Measurements from ENCODE around the gene AP4E1.

Gene AP4E1

DNA sequence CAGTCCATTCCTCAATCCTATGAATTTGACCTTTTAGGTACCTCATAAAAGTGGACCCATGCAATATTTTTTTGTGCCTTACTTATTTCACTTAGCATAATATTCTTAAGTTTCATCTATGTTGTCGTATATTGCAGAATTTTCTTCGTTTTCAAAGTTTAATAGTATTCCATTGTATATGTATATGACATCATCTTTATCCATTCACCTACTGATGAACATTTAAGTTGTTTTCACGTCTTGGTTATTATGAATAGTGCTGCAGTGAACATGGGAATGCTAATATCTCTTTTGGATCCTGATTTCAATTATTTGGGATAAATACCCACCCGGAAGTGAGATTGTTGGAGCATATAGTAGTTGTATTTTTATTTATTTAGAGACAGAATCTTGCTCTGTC is 65.1 kb downstream of the AP4E1 start:
- DNase-seq (ENCODE audit: low read depth in 1 of 2, low spot score in 1 of 2): no peak
- TF ChIP-seq JUND (IDR thresholded peaks at IDR 0.05; ENCODE audit: low read depth): no peak
- in situ Hi-C loops (cut with HindIII; ENCODE audit: low pct_unique_long_range_greater_than_20kb, low sequenced_read_pairs): no loop called here

GRCh38 chr15:50977162-50977561 is 68.7 kb downstream of the AP4E1 start:
- no peak for TF ChIP-seq JUND (IDR thresholded peaks at IDR 0.05; ENCODE audit: low read depth)
- in situ Hi-C loops (cut with HindIII; ENCODE audit: low pct_unique_long_range_greater_than_20kb, low sequenced_read_pairs): no loop called here
- no peak for DNase-seq (ENCODE audit: low read depth in 1 of 2, low spot score in 1 of 2)

- no peak for TF ChIP-seq JUND (IDR thresholded peaks at IDR 0.05; ENCODE audit: low read depth)
- in situ Hi-C loops (cut with HindIII; ENCODE audit: low pct_unique_long_range_greater_than_20kb, low sequenced_read_pairs): no loop called here
- no peak for DNase-seq (ENCODE audit: low read depth in 1 of 2, low spot score in 1 of 2)
Observed at GRCh38 chr15:50978580-50978979, 70.1 kb downstream of the AP4E1 start.

DNA sequence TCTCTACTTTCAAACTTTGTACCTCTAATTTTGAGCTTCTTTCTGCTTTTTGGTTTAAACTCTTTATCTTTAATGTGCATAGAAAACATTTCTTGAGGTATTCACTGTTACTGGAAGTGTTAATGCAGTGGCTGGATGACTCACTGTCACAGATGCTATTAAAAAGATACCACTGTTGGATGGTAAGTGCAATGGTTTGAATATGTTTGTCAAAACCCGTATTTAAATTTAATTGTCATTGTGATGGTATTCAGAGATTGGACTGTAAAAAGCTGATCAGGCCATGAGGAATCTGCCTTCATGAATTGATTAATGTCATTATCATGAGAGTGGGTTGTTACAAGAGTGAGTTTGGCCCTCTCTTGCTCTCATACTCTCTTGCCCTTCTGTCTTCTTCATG is 70.6 kb downstream of the AP4E1 start:
- no peak for TF ChIP-seq JUND (IDR thresholded peaks at IDR 0.05; ENCODE audit: low read depth)
- DNase-seq (ENCODE audit: low read depth in 1 of 2, low spot score in 1 of 2): no peak
- in situ Hi-C loops (cut with HindIII; ENCODE audit: low pct_unique_long_range_greater_than_20kb, low sequenced_read_pairs): no loop called here

GRCh38 chr15:50993598-50993997 is 85.1 kb downstream of the AP4E1 start:
- DNase-seq (ENCODE audit: low read depth in 1 of 2, low spot score in 1 of 2): no peak
- in situ Hi-C loops (cut with HindIII; ENCODE audit: low pct_unique_long_range_greater_than_20kb, low sequenced_read_pairs): no loop called here
- TF ChIP-seq JUND (IDR thresholded peaks at IDR 0.05; ENCODE audit: low read depth): no peak

DNA sequence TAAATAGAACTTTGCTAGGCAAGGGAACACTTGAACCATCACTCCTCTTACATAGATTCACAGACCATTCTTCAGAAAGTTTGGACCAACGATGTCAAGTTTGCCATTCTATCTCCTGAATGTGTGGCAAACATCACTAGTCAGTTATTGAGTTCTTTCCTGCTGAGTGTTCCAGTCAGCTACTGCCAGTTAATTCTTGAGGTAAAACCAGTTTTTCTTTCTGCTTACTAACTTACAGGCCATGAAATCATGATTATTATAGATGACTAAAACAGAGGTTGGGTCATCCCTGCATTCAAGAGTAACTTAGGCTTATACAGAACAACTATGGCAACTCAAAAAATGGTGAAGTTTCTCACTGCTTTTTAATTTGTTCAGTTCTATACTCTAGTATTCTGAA is 88.2 kb downstream of the AP4E1 start:
- in situ Hi-C loops (cut with HindIII; ENCODE audit: low pct_unique_long_range_greater_than_20kb, low sequenced_read_pairs): no loop called here
- no peak for DNase-seq (ENCODE audit: low read depth in 1 of 2, low spot score in 1 of 2)
- TF ChIP-seq JUND (IDR thresholded peaks at IDR 0.05; ENCODE audit: low read depth): no peak

DNA sequence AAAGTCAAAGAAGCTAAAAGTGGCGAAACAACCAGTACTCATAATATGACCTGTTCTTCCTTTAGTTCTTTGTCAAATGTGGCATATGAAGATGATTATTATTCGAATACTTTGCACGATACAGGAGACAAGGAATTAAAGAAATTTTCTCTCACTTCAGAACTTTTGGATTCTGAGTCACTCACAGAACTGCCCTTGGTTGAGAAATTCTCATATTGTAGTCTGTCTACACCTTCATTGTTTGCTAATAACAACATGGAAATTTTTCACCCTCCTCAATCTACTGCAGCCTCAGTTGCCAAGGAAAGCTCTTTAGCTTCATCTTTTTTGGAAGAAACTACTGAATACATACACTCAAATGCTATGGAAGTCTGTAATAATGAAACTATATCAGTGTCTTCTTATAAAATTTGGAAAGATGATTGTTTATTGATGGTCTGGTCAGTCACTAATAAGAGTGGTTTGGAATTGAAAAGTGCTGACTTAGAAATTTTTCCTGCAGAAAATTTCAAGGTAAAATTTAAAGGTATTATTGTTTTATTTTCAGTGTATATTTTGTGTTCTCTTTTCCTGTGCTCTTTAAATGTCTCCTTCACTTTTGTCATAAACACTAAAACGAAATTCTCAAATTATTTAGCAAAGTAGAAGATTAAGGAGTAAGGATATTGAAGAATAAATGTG is 89.0 kb downstream of the AP4E1 start:
- no peak for TF ChIP-seq JUND (IDR thresholded peaks at IDR 0.05; ENCODE audit: low read depth)
- in situ Hi-C loops (cut with HindIII; ENCODE audit: low pct_unique_long_range_greater_than_20kb, low sequenced_read_pairs): no loop called here
- no peak for DNase-seq (ENCODE audit: low read depth in 1 of 2, low spot score in 1 of 2)

DNA sequence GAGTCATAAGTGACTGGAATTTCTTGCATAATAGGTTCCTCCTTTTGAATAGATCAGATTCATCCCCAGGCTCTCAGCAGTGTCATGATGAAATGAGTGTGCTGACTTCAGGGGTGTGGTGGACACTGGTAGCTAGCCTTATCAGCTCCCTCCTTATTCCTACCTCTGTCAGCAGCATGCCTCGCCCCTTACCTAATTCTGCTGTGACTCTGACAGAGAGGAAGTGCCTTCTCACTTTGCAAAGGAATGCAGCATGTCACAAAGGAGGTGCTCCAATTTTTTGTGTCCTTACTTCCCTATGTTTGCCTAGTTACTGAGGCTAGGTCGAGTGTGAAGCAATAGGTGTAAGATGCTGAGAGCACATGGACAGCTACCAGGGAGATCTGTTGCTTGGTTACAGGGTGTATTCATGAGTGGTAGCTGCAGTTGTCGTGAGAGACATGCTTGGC is 95.6 kb downstream of the AP4E1 start:
- no peak for TF ChIP-seq JUND (IDR thresholded peaks at IDR 0.05; ENCODE audit: low read depth)

DNA sequence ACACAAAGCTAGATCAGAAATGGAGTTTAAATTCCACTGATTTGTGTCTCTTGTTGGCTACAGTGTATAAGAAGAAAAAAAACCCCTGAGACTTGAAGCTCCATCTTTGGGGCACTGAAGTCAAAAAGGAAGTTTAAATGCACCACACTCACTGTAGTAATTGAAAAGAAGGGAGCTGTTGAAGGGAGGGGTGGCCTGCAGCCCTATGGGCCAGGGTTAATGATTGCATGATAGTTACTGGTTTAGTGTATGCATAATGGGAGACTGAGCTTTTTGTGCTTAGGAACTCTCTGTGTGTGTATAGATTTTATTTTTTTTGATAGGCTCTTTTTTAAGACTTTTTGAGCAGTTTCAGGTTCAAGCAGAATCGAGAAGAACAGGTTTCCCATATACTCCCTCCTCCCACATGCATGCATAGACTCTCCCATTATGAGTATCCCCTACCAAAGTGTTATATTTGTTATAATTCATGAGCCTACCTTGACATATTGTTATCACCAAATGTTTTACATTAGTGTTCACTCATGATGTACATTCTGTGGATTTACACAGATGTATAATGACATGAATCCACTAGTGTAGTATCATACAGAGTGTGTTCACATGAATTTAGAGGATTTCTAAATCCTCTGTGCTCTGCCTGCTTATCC is 98.0 kb downstream of the AP4E1 start:
- in situ Hi-C loops (cut with HindIII; ENCODE audit: low pct_unique_long_range_greater_than_20kb, low sequenced_read_pairs): no loop called here
- TF ChIP-seq JUND (IDR thresholded peaks at IDR 0.05; ENCODE audit: low read depth): no peak
- DNase-seq (ENCODE audit: low read depth in 1 of 2, low spot score in 1 of 2): no peak

More for the DNA sequence above, 95.6 kb downstream of the AP4E1 start:
- in situ Hi-C loops (cut with HindIII; ENCODE audit: low pct_unique_long_range_greater_than_20kb, low sequenced_read_pairs): no loop called here
- DNase-seq (ENCODE audit: low read depth in 1 of 2, low spot score in 1 of 2): no peak

GRCh38 chr15:51007131-51007666 is 98.7 kb downstream of the AP4E1 start:
- no peak for DNase-seq (ENCODE audit: low read depth in 1 of 2, low spot score in 1 of 2)
- TF ChIP-seq JUND (IDR thresholded peaks at IDR 0.05; ENCODE audit: low read depth): no peak
- in situ Hi-C loops (cut with HindIII; ENCODE audit: low pct_unique_long_range_greater_than_20kb, low sequenced_read_pairs): no loop called here

DNA sequence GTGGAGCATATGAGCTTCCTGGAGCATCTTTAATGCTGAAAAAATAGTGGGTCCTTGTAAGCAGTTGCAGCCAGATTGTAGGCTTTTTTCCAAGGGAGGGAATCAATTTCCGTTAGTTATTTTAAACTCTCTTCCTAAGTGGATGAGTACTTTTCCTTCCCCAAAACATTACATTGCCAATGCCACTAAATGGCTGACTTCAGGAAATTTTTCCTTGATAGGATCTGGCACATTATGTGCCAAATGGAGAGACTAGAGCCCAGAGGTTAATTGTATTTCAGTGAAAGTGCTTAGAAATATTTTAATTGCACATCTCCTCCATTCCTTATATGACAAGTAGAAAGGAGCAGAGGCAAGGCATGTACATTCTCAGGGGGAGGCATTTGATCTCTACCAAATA is 102.7 kb downstream of the AP4E1 start:
- TF ChIP-seq JUND (IDR thresholded peaks at IDR 0.05; ENCODE audit: low read depth): no peak
- DNase-seq (ENCODE audit: low read depth in 1 of 2, low spot score in 1 of 2): no peak
- in situ Hi-C loops (cut with HindIII; ENCODE audit: low pct_unique_long_range_greater_than_20kb, low sequenced_read_pairs): no loop called here

GRCh38 chr15:51016615-51017014 is 108.1 kb downstream of the AP4E1 start:
- DNase-seq (ENCODE audit: low read depth in 1 of 2, low spot score in 1 of 2): no peak
- TF ChIP-seq JUND (IDR thresholded peaks at IDR 0.05; ENCODE audit: low read depth): no peak
- in situ Hi-C loops (cut with HindIII; ENCODE audit: low pct_unique_long_range_greater_than_20kb, low sequenced_read_pairs): no loop called here

DNA sequence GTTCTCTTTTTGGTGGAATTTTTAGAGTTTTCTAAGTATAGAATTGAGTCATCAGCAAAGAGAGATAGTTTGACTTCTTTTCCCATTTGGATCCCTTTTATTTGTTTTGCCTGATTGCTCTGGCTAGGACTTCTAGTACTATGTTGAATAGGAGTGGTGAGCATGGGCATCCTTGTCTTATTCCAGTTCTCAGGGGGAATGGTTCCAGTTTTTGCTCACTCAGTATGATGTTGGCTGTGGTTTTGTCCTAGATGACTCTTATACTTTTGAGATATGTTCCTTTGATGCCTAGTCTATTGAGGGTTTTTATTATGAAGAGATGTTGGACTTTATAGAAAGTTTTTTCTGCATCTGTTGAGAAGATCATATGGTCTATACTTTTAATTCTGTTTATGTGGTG is 113.7 kb downstream of the AP4E1 start:
- TF ChIP-seq JUND (IDR thresholded peaks at IDR 0.05; ENCODE audit: low read depth): no peak
- in situ Hi-C loops (cut with HindIII; ENCODE audit: low pct_unique_long_range_greater_than_20kb, low sequenced_read_pairs): no loop called here
- no peak for DNase-seq (ENCODE audit: low read depth in 1 of 2, low spot score in 1 of 2)

Data from T47D (cell line).